ENCODE measurements around the gene COA5.
"Not testable (repeated sequence)": the region's sequence is repeated elsewhere in the genome, so short reads cannot be mapped to it uniquely, and the experiment has no call there.

The COA5 gene

GRCh38 chr2:98606431-98606830 lies 1.9 kb downstream of the COA5 start:
- no peak for DNase-seq

GRCh38 chr2:98605076-98605475 lies 3.2 kb downstream of the COA5 start:
- DNase-seq = no peak

- DNase-seq = no peak
These were observed 3.8 kb downstream of the COA5 start for GRCh38 chr2:98604547-98604946.

- DNase-seq = no peak
These were observed 6.7 kb downstream of the COA5 start for GRCh38 chr2:98601532-98602132.

- no peak for DNase-seq
These were observed 9.4 kb downstream of the COA5 start for GRCh38 chr2:98598781-98599428.

- not testable (repeated sequence) for DNase-seq
These were observed 13.6 kb downstream of the COA5 start for GRCh38 chr2:98594665-98595064.

- no peak for DNase-seq
These were observed 15.7 kb downstream of the COA5 start for GRCh38 chr2:98592565-98592964.

- no peak for DNase-seq
These were observed 18.8 kb downstream of the COA5 start for GRCh38 chr2:98589489-98589888.

- no peak for DNase-seq
These were observed 19.4 kb downstream of the COA5 start for GRCh38 chr2:98588880-98589431.

- no peak for DNase-seq
These were observed 21.7 kb downstream of the COA5 start for GRCh38 chr2:98586551-98587140.

GRCh38 chr2:98585386-98585785 lies 22.9 kb downstream of the COA5 start:
- no peak for DNase-seq

- DNase-seq = no peak
These were observed 24.3 kb downstream of the COA5 start for GRCh38 chr2:98583816-98584618.

GRCh38 chr2:98583276-98583675 lies 25.0 kb downstream of the COA5 start:
- DNase-seq = no peak

- DNase-seq = no peak
These were observed 25.8 kb downstream of the COA5 start for GRCh38 chr2:98582523-98582922.

GRCh38 chr2:98580656-98581284 lies 27.5 kb downstream of the COA5 start:
- DNase-seq = no peak

- DNase-seq = no peak
These were observed 28.4 kb downstream of the COA5 start for GRCh38 chr2:98579926-98580325.

- no peak for DNase-seq
These were observed 30.1 kb downstream of the COA5 start for GRCh38 chr2:98578231-98578630.

- no peak for DNase-seq
These were observed 31.0 kb downstream of the COA5 start for GRCh38 chr2:98577313-98577712.

- DNase-seq = no peak
These were observed 31.5 kb downstream of the COA5 start for GRCh38 chr2:98576666-98577312.

GRCh38 chr2:98573426-98573825 lies 34.9 kb downstream of the COA5 start:
- DNase-seq = no peak

GRCh38 chr2:98572676-98573075 lies 35.6 kb downstream of the COA5 start:
- DNase-seq = peak in 2 of 51 donors; percentile 29 to 45

Data from hypothalamus (tissue), 51 donors.